ENCODE measurements around the gene KANSL1L. TPM values are rescaled to one million over a fixed set of nuclear protein-coding genes. Genes with fewer than 3 reads are reported as not detected.

The KANSL1L gene
- total RNA-seq, 2 experiments from 2014 or later = 4.1 TPM

Other genes starting within 250 kb of the KANSL1L start
- gene RPE, start 168.8 kb downstream of the KANSL1L start, total RNA-seq = 10 to 100 TPM; 57.7 to 59.3 TPM
- gene ACADL, start 54.0 kb upstream of the KANSL1L start, total RNA-seq = not detected
- not detected for gene MYL1, start 143.8 kb upstream of the KANSL1L start, total RNA-seq

All from activated CD8-positive, alpha-beta memory T cell treated with anti-CD3 and anti-CD28 coated beads for 36 hours (primary cell).